Measurements from ENCODE around the gene SREBF1.

The SREBF1 gene

GRCh38 chr17:17822189-17822588 lies 14.6 kb downstream of the SREBF1 start:
- TF ChIP-seq, protein P1, sequence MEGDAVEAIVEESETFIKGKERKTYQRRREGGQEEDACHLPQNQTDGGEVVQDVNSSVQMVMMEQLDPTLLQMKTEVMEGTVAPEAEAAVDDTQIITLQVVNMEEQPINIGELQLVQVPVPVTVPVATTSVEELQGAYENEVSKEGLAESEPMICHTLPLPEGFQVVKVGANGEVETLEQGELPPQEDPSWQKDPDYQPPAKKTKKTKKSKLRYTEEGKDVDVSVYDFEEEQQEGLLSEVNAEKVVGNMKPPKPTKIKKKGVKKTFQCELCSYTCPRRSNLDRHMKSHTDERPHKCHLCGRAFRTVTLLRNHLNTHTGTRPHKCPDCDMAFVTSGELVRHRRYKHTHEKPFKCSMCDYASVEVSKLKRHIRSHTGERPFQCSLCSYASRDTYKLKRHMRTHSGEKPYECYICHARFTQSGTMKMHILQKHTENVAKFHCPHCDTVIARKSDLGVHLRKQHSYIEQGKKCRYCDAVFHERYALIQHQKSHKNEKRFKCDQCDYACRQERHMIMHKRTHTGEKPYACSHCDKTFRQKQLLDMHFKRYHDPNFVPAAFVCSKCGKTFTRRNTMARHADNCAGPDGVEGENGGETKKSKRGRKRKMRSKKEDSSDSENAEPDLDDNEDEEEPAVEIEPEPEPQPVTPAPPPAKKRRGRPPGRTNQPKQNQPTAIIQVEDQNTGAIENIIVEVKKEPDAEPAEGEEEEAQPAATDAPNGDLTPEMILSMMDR (IDR thresholded peaks at IDR 0.05; ENCODE audit: insufficient read depth, low read length, missing control alignments) = no peak
- no peak for DNase-seq (ENCODE audit: low read depth, low spot score)
- ChIA-PET CTCF (interaction anchor here (1.0 to 3.6 kb wide), 4 partner anchors 10 to 325 kb away, joined by 3 to 37 read pairs (median 3); no protein-coding TSS in a partner anchor), POLR2A (no interaction called here)
- H3K4me3 ChIP-seq (ENCODE audit: low read depth, low read length) = no peak overlapping the region

- H3K4me3 ChIP-seq (ENCODE audit: low read depth, low read length) = no peak overlapping the region
- DNase-seq (ENCODE audit: low read depth, low spot score) = no peak
- CTCF ChIA-PET = interaction anchor here (0.5 to 3.6 kb wide), 9 partner anchors 8 to 193 kb away, joined by 3 to 37 read pairs (median 3); partner anchors contain the start of gene RAI1
- TF ChIP-seq, protein P1 (IDR thresholded peaks at IDR 0.05; ENCODE audit: insufficient read depth, low read length, missing control alignments) = no peak
- POLR2A ChIA-PET = interaction anchor here (1.6 kb wide), 1 partner anchor 15 kb away, joined by 4 read pairs; the partner anchor contains the start of gene SREBF1
Observed at GRCh38 chr17:17820463-17821158, 16.2 kb downstream of the SREBF1 start.

GRCh38 chr17:17820046-17820445 lies 16.7 kb downstream of the SREBF1 start:
- TF ChIP-seq, protein P1 (IDR thresholded peaks at IDR 0.05; ENCODE audit: insufficient read depth, low read length, missing control alignments) = no peak
- no peak overlapping the region for H3K4me3 ChIP-seq (ENCODE audit: low read depth, low read length)
- ChIA-PET POLR2A (interaction anchor here (1.6 kb wide), 1 partner anchor 16 kb away, joined by 4 read pairs; the partner anchor contains the start of gene SREBF1), CTCF (interaction anchor here (0.9 to 3.6 kb wide), 6 partner anchors 8 to 139 kb away, joined by 3 to 37 read pairs (median 4); partner anchors contain the start of gene RAI1)
- no peak for DNase-seq (ENCODE audit: low read depth, low spot score)

GRCh38 chr17:17819561-17819995 lies 17.2 kb downstream of the SREBF1 start:
- H3K4me3 ChIP-seq (ENCODE audit: low read depth, low read length) = no peak overlapping the region
- DNase-seq (ENCODE audit: low read depth, low spot score) = peak; percentile 42
- ChIA-PET CTCF (interaction anchor here (1.0 to 3.6 kb wide), 4 partner anchors 7 to 139 kb away, joined by 4 to 37 read pairs (median 5); partner anchors contain the start of gene RAI1), POLR2A (no interaction called here)
- TF ChIP-seq, protein P1 (IDR thresholded peaks at IDR 0.05; ENCODE audit: insufficient read depth, low read length, missing control alignments) = no peak

GRCh38 chr17:17819111-17819510 lies 17.7 kb downstream of the SREBF1 start:
- POLR2A ChIA-PET = no interaction called here
- no peak for DNase-seq (ENCODE audit: low read depth, low spot score)
- no peak overlapping the region for H3K4me3 ChIP-seq (ENCODE audit: low read depth, low read length)
- TF ChIP-seq, protein P1 (IDR thresholded peaks at IDR 0.05; ENCODE audit: insufficient read depth, low read length, missing control alignments) = no peak
- CTCF ChIA-PET = interaction anchor here (1.7 to 1.8 kb wide), 2 partner anchors 100 to 138 kb away, joined by 5 read pairs; partner anchors contain the start of gene RAI1

DNA sequence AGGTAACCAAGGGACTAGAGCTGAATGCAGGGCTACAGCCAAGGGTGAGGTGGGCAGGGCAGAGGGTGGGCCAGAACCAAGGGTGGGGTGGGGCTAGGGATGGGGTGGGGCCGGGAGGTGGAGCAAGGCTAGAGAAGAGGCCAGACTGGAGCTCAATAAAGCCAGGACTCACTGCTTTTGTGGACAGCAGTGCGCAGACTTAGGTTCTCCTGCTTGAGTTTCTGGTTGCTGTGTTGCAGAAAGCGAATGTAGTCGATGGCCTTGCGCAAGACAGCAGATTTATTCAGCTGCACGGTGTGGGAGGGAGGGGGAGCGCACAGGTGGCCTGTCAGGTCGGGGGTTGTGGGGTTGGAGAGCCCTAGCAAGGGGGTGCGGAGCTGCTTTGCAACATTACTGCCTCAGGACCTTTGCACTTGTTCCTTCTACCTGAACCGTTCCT lies 18.7 kb downstream of the SREBF1 start:
- ChIA-PET CTCF (interaction anchor here (1.1 kb wide), 1 partner anchor 70 kb away, joined by 3 read pairs; no protein-coding TSS in a partner anchor), POLR2A (no interaction called here)
- no peak overlapping the region for H3K4me3 ChIP-seq (ENCODE audit: low read depth, low read length)
- TF ChIP-seq, protein P1 (IDR thresholded peaks at IDR 0.05; ENCODE audit: insufficient read depth, low read length, missing control alignments) = no peak
- DNase-seq (ENCODE audit: low read depth, low spot score) = no peak

Measured in AG04449 (cell line).